Peyer's patch (tissue), 4 donors: ENCODE measurements around the gene TBC1D10B.

Source experiments
- POLR2A ChIP-seq, 2 donors: fragments of 450-650 bp; IDR thresholded peaks; one replicate each; pipeline ENCODE4 v1.5.1; 2017; ENCODE audit warnings: antibody characterized with exemption in 2 of 2, mild to moderate bottlenecking in 2 of 2, moderate library complexity in 2 of 2
- TF ChIP-seq, protein P1 (sequence below), 6 experiments: fragments of 450-650 bp in 4 of 6; fragments of 200-600 bp in 2 of 6; sonication (generic) in 1 of 6; IDR thresholded peaks; one replicate each; pipeline ENCODE4 v1.5.1; 2017 to 2019; ENCODE audit warnings: antibody characterized with exemption in 6 of 6, mild to moderate bottlenecking in 3 of 6, moderate library complexity in 1 of 6

DNA sequence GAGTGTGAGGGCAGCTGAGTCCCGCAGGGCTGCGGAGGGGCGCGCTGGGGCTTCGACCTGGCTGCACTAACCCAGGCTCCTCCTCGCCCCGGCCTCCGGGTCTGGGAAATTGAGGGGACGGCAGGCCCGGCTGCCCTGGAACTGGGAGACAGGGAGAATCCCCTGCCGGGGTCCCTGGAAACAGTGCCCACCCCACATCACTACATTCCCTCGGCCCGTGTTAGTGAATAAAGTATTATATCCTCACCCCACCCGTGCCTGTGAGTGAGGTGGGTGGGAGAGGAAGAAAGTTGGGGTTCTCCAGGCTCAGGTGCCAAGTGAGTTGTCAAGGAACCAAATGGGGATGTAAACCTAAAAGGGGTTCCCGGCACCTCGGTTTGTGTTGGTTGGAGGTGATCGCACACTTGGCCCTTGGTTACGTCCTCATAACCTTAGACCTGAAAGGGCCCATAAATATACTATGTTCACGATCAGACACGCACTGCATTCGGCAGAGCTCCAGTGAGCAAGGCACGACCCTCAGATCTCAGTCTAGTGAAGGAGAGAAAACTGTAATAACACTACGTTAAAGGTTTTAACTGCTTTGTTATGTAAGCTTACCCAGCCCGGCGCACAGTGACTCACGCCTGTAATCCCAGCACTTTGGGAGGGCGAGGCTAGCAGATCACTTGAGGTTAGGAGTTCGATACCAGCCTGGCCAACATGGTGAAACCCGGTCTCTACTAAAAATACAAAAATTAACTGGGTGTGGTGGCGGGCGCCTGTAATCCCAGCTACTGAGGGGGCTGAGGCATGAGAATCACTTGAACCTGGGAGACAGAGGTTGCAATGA is 48.3 kb upstream of the TBC1D10B start:
- TF ChIP-seq POLR2A (IDR thresholded peaks at IDR 0.05), result no peak
- TF ChIP-seq, protein P1, sequence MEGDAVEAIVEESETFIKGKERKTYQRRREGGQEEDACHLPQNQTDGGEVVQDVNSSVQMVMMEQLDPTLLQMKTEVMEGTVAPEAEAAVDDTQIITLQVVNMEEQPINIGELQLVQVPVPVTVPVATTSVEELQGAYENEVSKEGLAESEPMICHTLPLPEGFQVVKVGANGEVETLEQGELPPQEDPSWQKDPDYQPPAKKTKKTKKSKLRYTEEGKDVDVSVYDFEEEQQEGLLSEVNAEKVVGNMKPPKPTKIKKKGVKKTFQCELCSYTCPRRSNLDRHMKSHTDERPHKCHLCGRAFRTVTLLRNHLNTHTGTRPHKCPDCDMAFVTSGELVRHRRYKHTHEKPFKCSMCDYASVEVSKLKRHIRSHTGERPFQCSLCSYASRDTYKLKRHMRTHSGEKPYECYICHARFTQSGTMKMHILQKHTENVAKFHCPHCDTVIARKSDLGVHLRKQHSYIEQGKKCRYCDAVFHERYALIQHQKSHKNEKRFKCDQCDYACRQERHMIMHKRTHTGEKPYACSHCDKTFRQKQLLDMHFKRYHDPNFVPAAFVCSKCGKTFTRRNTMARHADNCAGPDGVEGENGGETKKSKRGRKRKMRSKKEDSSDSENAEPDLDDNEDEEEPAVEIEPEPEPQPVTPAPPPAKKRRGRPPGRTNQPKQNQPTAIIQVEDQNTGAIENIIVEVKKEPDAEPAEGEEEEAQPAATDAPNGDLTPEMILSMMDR (IDR thresholded peaks at IDR 0.05), result no peak
